ENCODE results near the gene PAX7. TPM values are rescaled to one million over a fixed set of nuclear protein-coding genes. Genes with fewer than 3 reads are reported as not detected.

The PAX7 gene
- total RNA-seq, 1 experiment from 2014 or later = 0.24 TPM

GRCh38 chr1:18654599-18654998 is 24.0 kb downstream of the PAX7 start:
- TF ChIP-seq, protein P1, sequence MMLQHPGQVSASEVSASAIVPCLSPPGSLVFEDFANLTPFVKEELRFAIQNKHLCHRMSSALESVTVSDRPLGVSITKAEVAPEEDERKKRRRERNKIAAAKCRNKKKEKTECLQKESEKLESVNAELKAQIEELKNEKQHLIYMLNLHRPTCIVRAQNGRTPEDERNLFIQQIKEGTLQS (CRISPR knock-in tag; conservative IDR thresholded peaks at IDR 0.05) = no peak
- TF ChIP-seq ZNF512 (CRISPR knock-in tag; IDR thresholded peaks at IDR 0.05; ENCODE audit: borderline replicate concordance) = no peak
- TF ChIP-seq ZSCAN18 (CRISPR knock-in tag; IDR thresholded peaks at IDR 0.05) = no peak
- TF ChIP-seq, protein P2, sequence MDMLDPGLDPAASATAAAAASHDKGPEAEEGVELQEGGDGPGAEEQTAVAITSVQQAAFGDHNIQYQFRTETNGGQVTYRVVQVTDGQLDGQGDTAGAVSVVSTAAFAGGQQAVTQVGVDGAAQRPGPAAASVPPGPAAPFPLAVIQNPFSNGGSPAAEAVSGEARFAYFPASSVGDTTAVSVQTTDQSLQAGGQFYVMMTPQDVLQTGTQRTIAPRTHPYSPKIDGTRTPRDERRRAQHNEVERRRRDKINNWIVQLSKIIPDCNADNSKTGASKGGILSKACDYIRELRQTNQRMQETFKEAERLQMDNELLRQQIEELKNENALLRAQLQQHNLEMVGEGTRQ (CRISPR knock-in tag; IDR thresholded peaks at IDR 0.05) = no peak
- TF ChIP-seq ZNF121 (CRISPR knock-in tag; IDR thresholded peaks at IDR 0.05) = no peak
- TF ChIP-seq ZNF396 (CRISPR knock-in tag; IDR thresholded peaks at IDR 0.05; ENCODE audit: borderline replicate concordance) = no peak
- TF ChIP-seq RORB (CRISPR knock-in tag; IDR thresholded peaks at IDR 0.05) = no peak
- TF ChIP-seq CREM (CRISPR knock-in tag; IDR thresholded peaks at IDR 0.05) = no peak
- no peak for TF ChIP-seq MXD4 (CRISPR knock-in tag; IDR thresholded peaks at IDR 0.05; ENCODE audit: borderline replicate concordance)
- TF ChIP-seq, protein P3, sequence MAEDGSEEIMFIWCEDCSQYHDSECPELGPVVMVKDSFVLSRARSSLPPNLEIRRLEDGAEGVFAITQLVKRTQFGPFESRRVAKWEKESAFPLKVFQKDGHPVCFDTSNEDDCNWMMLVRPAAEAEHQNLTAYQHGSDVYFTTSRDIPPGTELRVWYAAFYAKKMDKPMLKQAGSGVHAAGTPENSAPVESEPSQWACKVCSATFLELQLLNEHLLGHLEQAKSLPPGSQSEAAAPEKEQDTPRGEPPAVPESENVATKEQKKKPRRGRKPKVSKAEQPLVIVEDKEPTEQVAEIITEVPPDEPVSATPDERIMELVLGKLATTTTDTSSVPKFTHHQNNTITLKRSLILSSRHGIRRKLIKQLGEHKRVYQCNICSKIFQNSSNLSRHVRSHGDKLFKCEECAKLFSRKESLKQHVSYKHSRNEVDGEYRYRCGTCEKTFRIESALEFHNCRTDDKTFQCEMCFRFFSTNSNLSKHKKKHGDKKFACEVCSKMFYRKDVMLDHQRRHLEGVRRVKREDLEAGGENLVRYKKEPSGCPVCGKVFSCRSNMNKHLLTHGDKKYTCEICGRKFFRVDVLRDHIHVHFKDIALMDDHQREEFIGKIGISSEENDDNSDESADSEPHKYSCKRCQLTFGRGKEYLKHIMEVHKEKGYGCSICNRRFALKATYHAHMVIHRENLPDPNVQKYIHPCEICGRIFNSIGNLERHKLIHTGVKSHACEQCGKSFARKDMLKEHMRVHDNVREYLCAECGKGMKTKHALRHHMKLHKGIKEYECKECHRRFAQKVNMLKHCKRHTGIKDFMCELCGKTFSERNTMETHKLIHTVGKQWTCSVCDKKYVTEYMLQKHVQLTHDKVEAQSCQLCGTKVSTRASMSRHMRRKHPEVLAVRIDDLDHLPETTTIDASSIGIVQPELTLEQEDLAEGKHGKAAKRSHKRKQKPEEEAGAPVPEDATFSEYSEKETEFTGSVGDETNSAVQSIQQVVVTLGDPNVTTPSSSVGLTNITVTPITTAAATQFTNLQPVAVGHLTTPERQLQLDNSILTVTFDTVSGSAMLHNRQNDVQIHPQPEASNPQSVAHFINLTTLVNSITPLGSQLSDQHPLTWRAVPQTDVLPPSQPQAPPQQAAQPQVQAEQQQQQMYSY (CRISPR knock-in tag; IDR thresholded peaks at IDR 0.05) = no peak
- TF ChIP-seq, protein P4, sequence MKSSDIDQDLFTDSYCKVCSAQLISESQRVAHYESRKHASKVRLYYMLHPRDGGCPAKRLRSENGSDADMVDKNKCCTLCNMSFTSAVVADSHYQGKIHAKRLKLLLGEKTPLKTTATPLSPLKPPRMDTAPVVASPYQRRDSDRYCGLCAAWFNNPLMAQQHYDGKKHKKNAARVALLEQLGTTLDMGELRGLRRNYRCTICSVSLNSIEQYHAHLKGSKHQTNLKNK (CRISPR knock-in tag; IDR thresholded peaks at IDR 0.05) = no peak
- TF ChIP-seq CBFB (CRISPR knock-in tag; IDR thresholded peaks at IDR 0.05; ENCODE audit: low read depth) = no peak
- TF ChIP-seq, protein P5, sequence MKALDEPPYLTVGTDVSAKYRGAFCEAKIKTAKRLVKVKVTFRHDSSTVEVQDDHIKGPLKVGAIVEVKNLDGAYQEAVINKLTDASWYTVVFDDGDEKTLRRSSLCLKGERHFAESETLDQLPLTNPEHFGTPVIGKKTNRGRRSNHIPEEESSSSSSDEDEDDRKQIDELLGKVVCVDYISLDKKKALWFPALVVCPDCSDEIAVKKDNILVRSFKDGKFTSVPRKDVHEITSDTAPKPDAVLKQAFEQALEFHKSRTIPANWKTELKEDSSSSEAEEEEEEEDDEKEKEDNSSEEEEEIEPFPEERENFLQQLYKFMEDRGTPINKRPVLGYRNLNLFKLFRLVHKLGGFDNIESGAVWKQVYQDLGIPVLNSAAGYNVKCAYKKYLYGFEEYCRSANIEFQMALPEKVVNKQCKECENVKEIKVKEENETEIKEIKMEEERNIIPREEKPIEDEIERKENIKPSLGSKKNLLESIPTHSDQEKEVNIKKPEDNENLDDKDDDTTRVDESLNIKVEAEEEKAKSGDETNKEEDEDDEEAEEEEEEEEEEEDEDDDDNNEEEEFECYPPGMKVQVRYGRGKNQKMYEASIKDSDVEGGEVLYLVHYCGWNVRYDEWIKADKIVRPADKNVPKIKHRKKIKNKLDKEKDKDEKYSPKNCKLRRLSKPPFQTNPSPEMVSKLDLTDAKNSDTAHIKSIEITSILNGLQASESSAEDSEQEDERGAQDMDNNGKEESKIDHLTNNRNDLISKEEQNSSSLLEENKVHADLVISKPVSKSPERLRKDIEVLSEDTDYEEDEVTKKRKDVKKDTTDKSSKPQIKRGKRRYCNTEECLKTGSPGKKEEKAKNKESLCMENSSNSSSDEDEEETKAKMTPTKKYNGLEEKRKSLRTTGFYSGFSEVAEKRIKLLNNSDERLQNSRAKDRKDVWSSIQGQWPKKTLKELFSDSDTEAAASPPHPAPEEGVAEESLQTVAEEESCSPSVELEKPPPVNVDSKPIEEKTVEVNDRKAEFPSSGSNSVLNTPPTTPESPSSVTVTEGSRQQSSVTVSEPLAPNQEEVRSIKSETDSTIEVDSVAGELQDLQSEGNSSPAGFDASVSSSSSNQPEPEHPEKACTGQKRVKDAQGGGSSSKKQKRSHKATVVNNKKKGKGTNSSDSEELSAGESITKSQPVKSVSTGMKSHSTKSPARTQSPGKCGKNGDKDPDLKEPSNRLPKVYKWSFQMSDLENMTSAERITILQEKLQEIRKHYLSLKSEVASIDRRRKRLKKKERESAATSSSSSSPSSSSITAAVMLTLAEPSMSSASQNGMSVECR (CRISPR knock-in tag; IDR thresholded peaks at IDR 0.05; ENCODE audit: borderline replicate concordance) = no peak
- TF ChIP-seq, protein P6, sequence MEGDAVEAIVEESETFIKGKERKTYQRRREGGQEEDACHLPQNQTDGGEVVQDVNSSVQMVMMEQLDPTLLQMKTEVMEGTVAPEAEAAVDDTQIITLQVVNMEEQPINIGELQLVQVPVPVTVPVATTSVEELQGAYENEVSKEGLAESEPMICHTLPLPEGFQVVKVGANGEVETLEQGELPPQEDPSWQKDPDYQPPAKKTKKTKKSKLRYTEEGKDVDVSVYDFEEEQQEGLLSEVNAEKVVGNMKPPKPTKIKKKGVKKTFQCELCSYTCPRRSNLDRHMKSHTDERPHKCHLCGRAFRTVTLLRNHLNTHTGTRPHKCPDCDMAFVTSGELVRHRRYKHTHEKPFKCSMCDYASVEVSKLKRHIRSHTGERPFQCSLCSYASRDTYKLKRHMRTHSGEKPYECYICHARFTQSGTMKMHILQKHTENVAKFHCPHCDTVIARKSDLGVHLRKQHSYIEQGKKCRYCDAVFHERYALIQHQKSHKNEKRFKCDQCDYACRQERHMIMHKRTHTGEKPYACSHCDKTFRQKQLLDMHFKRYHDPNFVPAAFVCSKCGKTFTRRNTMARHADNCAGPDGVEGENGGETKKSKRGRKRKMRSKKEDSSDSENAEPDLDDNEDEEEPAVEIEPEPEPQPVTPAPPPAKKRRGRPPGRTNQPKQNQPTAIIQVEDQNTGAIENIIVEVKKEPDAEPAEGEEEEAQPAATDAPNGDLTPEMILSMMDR (IDR thresholded peaks at IDR 0.05) = no peak
- no peak for TF ChIP-seq ZNF423 (CRISPR knock-in tag; IDR thresholded peaks at IDR 0.05)
- TF ChIP-seq, protein P7, sequence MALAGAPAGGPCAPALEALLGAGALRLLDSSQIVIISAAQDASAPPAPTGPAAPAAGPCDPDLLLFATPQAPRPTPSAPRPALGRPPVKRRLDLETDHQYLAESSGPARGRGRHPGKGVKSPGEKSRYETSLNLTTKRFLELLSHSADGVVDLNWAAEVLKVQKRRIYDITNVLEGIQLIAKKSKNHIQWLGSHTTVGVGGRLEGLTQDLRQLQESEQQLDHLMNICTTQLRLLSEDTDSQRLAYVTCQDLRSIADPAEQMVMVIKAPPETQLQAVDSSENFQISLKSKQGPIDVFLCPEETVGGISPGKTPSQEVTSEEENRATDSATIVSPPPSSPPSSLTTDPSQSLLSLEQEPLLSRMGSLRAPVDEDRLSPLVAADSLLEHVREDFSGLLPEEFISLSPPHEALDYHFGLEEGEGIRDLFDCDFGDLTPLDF (CRISPR knock-in tag; IDR thresholded peaks at IDR 0.05) = no peak
- Mint-ChIP-seq H3K36me3 (no peaks in the 10 kb centered on the region), H3K27me3 (ENCODE audit: low read depth) (peaks cover 97% of the 10 kb centered on the region), H3K9me3 (no peaks in the 10 kb centered on the region), H3K4me1 (peaks cover 82% of the 10 kb centered on the region), H3K27ac (no peak overlapping the region), H3K4me3 (no peak overlapping the region)
- DNase-seq (ENCODE audit: low spot score) (no peak), ATAC-seq (no peak)
- ChIA-PET POLR2A (interaction anchor here (1.2 kb wide), 1 partner anchor 11 kb away, joined by 3 read pairs; no protein-coding TSS in a partner anchor), CTCF (interaction anchor here (0.6 to 3.3 kb wide), 5 partner anchors 9 to 1446 kb away, joined by 3 to 9 read pairs (median 7); no protein-coding TSS in a partner anchor)
